ENCODE data around the gene RINT1.
"Not testable (repeated sequence)": the region's sequence is repeated elsewhere in the genome, so short reads cannot be mapped to it uniquely, and the experiment has no call there.

The RINT1 gene

GRCh38 chr7:105594034-105594433 is 62.0 kb downstream of the RINT1 start:
- Histone ChIP-seq H3K9me3 (ENCODE audit: control insufficient read depth in 2 of 2, low read length in 2 of 2) (no peaks in the 10 kb centered on the region), H3K27me3 (ENCODE audit: control insufficient read depth in 2 of 2, insufficient read depth in 2 of 2, low read length in 2 of 2) (no peaks in the 10 kb centered on the region), H3K27ac (ENCODE audit: low read depth in 2 of 2, low read length in 2 of 2) (no peak overlapping the region), H3K9ac (ENCODE audit: low read depth in 1 of 2, low read length in 2 of 2) (no peak overlapping the region), H3K36me3 (ENCODE audit: control insufficient read depth in 2 of 2, insufficient read depth in 2 of 2, low read length in 2 of 2) (no peaks in the 10 kb centered on the region), H3K4me1 (ENCODE audit: control insufficient read depth in 2 of 2, insufficient read depth in 2 of 2, low read length in 2 of 2) (peaks cover 0 to 2% of the 10 kb centered on the region in 2 donors), H3K4me3 (ENCODE audit: low read length in 2 of 2) (no peak overlapping the region)

GRCh38 chr7:105596866-105597265 is 64.9 kb downstream of the RINT1 start:
- H3K36me3 ChIP-seq (ENCODE audit: control insufficient read depth in 2 of 2, insufficient read depth in 2 of 2, low read length in 2 of 2), result no peaks in the 10 kb centered on the region
- no peaks in the 10 kb centered on the region for H3K27me3 ChIP-seq (ENCODE audit: control insufficient read depth in 2 of 2, insufficient read depth in 2 of 2, low read length in 2 of 2)
- no peak overlapping the region for H3K27ac ChIP-seq (ENCODE audit: low read depth in 2 of 2, low read length in 2 of 2)
- H3K4me3 ChIP-seq (ENCODE audit: low read length in 2 of 2), result no peak overlapping the region
- H3K9me3 ChIP-seq (ENCODE audit: control insufficient read depth in 2 of 2, low read length in 2 of 2), result no peaks in the 10 kb centered on the region
- no peaks in the 10 kb centered on the region for H3K4me1 ChIP-seq (ENCODE audit: control insufficient read depth in 2 of 2, insufficient read depth in 2 of 2, low read length in 2 of 2)
- H3K9ac ChIP-seq (ENCODE audit: low read depth in 1 of 2, low read length in 2 of 2), result no peak overlapping the region

- H3K27ac ChIP-seq (ENCODE audit: low read depth in 2 of 2, low read length in 2 of 2); H3K27me3 ChIP-seq (ENCODE audit: control insufficient read depth in 2 of 2, insufficient read depth in 2 of 2, low read length in 2 of 2); H3K36me3 ChIP-seq (ENCODE audit: control insufficient read depth in 2 of 2, insufficient read depth in 2 of 2, low read length in 2 of 2); H3K4me1 ChIP-seq (ENCODE audit: control insufficient read depth in 2 of 2, insufficient read depth in 2 of 2, low read length in 2 of 2); H3K4me3 ChIP-seq (ENCODE audit: low read length in 2 of 2); H3K9ac ChIP-seq (ENCODE audit: low read depth in 1 of 2, low read length in 2 of 2); H3K9me3 ChIP-seq (ENCODE audit: control insufficient read depth in 2 of 2, low read length in 2 of 2): not testable (repeated sequence)
Observed at GRCh38 chr7:105599080-105599479, 67.1 kb downstream of the RINT1 start.

- no peaks in the 10 kb centered on the region for H3K36me3 ChIP-seq (ENCODE audit: control insufficient read depth in 2 of 2, insufficient read depth in 2 of 2, low read length in 2 of 2)
- H3K4me1 ChIP-seq (ENCODE audit: control insufficient read depth in 2 of 2, insufficient read depth in 2 of 2, low read length in 2 of 2), result no peaks in the 10 kb centered on the region
- H3K4me3 ChIP-seq (ENCODE audit: low read length in 2 of 2), result no peak overlapping the region
- H3K27ac ChIP-seq (ENCODE audit: low read depth in 2 of 2, low read length in 2 of 2), result no peak overlapping the region
- H3K9me3 ChIP-seq (ENCODE audit: control insufficient read depth in 2 of 2, low read length in 2 of 2), result no peaks in the 10 kb centered on the region
- no peaks in the 10 kb centered on the region for H3K27me3 ChIP-seq (ENCODE audit: control insufficient read depth in 2 of 2, insufficient read depth in 2 of 2, low read length in 2 of 2)
- no peak overlapping the region for H3K9ac ChIP-seq (ENCODE audit: low read depth in 1 of 2, low read length in 2 of 2)
Observed at GRCh38 chr7:105599551-105599950, 67.5 kb downstream of the RINT1 start.

GRCh38 chr7:105600720-105601550 is 68.9 kb downstream of the RINT1 start:
- no peak overlapping the region for H3K27ac ChIP-seq (ENCODE audit: low read depth in 2 of 2, low read length in 2 of 2)
- H3K9me3 ChIP-seq (ENCODE audit: control insufficient read depth in 2 of 2, low read length in 2 of 2), result no peaks in the 10 kb centered on the region
- no peak overlapping the region for H3K4me3 ChIP-seq (ENCODE audit: low read length in 2 of 2)
- no peaks in the 10 kb centered on the region for H3K27me3 ChIP-seq (ENCODE audit: control insufficient read depth in 2 of 2, insufficient read depth in 2 of 2, low read length in 2 of 2)
- H3K36me3 ChIP-seq (ENCODE audit: control insufficient read depth in 2 of 2, insufficient read depth in 2 of 2, low read length in 2 of 2), result no peaks in the 10 kb centered on the region
- no peak overlapping the region for H3K9ac ChIP-seq (ENCODE audit: low read depth in 1 of 2, low read length in 2 of 2)
- no peaks in the 10 kb centered on the region for H3K4me1 ChIP-seq (ENCODE audit: control insufficient read depth in 2 of 2, insufficient read depth in 2 of 2, low read length in 2 of 2)

- Histone ChIP-seq H3K27ac (ENCODE audit: low read depth in 2 of 2, low read length in 2 of 2) (no peak overlapping the region), H3K9ac (ENCODE audit: low read depth in 1 of 2, low read length in 2 of 2) (no peak overlapping the region), H3K36me3 (ENCODE audit: control insufficient read depth in 2 of 2, insufficient read depth in 2 of 2, low read length in 2 of 2) (no peaks in the 10 kb centered on the region), H3K27me3 (ENCODE audit: control insufficient read depth in 2 of 2, insufficient read depth in 2 of 2, low read length in 2 of 2) (no peaks in the 10 kb centered on the region), H3K4me1 (ENCODE audit: control insufficient read depth in 2 of 2, insufficient read depth in 2 of 2, low read length in 2 of 2) (no peaks in the 10 kb centered on the region), H3K9me3 (ENCODE audit: control insufficient read depth in 2 of 2, low read length in 2 of 2) (no peaks in the 10 kb centered on the region), H3K4me3 (ENCODE audit: low read length in 2 of 2) (no peak overlapping the region)
Observed at GRCh38 chr7:105602325-105603305, 70.6 kb downstream of the RINT1 start.

- H3K4me1 ChIP-seq (ENCODE audit: control insufficient read depth in 2 of 2, insufficient read depth in 2 of 2, low read length in 2 of 2), result no peaks in the 10 kb centered on the region
- H3K4me3 ChIP-seq (ENCODE audit: low read length in 2 of 2), result no peak overlapping the region
- H3K36me3 ChIP-seq (ENCODE audit: control insufficient read depth in 2 of 2, insufficient read depth in 2 of 2, low read length in 2 of 2), result peaks cover 2 to 10% of the 10 kb centered on the region in 2 donors
- H3K9ac ChIP-seq (ENCODE audit: low read depth in 1 of 2, low read length in 2 of 2), result no peak overlapping the region
- H3K9me3 ChIP-seq (ENCODE audit: control insufficient read depth in 2 of 2, low read length in 2 of 2), result no peaks in the 10 kb centered on the region
- no peak overlapping the region for H3K27ac ChIP-seq (ENCODE audit: low read depth in 2 of 2, low read length in 2 of 2)
- H3K27me3 ChIP-seq (ENCODE audit: control insufficient read depth in 2 of 2, insufficient read depth in 2 of 2, low read length in 2 of 2), result no peaks in the 10 kb centered on the region
Observed at GRCh38 chr7:105610165-105610930, 78.3 kb downstream of the RINT1 start.

GRCh38 chr7:105611856-105612775 is 80.1 kb downstream of the RINT1 start:
- no peaks in the 10 kb centered on the region for H3K4me1 ChIP-seq (ENCODE audit: control insufficient read depth in 2 of 2, insufficient read depth in 2 of 2, low read length in 2 of 2)
- H3K27ac ChIP-seq (ENCODE audit: low read depth in 2 of 2, low read length in 2 of 2), result no peak overlapping the region
- no peaks in the 10 kb centered on the region for H3K27me3 ChIP-seq (ENCODE audit: control insufficient read depth in 2 of 2, insufficient read depth in 2 of 2, low read length in 2 of 2)
- H3K9ac ChIP-seq (ENCODE audit: low read depth in 1 of 2, low read length in 2 of 2), result no peak overlapping the region
- H3K36me3 ChIP-seq (ENCODE audit: control insufficient read depth in 2 of 2, insufficient read depth in 2 of 2, low read length in 2 of 2), result peaks cover 8 to 17% of the 10 kb centered on the region in 2 donors
- no peaks in the 10 kb centered on the region for H3K9me3 ChIP-seq (ENCODE audit: control insufficient read depth in 2 of 2, low read length in 2 of 2)
- no peak overlapping the region for H3K4me3 ChIP-seq (ENCODE audit: low read length in 2 of 2)

- H3K27ac ChIP-seq (ENCODE audit: low read depth in 2 of 2, low read length in 2 of 2), result no peak overlapping the region
- peaks cover 8 to 20% of the 10 kb centered on the region in 2 donors for H3K36me3 ChIP-seq (ENCODE audit: control insufficient read depth in 2 of 2, insufficient read depth in 2 of 2, low read length in 2 of 2)
- no peak overlapping the region for H3K9ac ChIP-seq (ENCODE audit: low read depth in 1 of 2, low read length in 2 of 2)
- H3K4me3 ChIP-seq (ENCODE audit: low read length in 2 of 2), result no peak overlapping the region
- no peaks in the 10 kb centered on the region for H3K27me3 ChIP-seq (ENCODE audit: control insufficient read depth in 2 of 2, insufficient read depth in 2 of 2, low read length in 2 of 2)
- H3K9me3 ChIP-seq (ENCODE audit: control insufficient read depth in 2 of 2, low read length in 2 of 2), result no peaks in the 10 kb centered on the region
- no peaks in the 10 kb centered on the region for H3K4me1 ChIP-seq (ENCODE audit: control insufficient read depth in 2 of 2, insufficient read depth in 2 of 2, low read length in 2 of 2)
Observed at GRCh38 chr7:105612806-105613205, 80.8 kb downstream of the RINT1 start.
